ACC112 (cell line): ENCODE data around the gene KCNAB2.

Experiments used
- H2AFZ ChIP-seq: fragments of 200-600 bp; sonication (generic); one replicate; pipeline ENCODE4 v1.6.0; 2017; ENCODE audit warnings: antibody characterized with exemption, low read length; ENCODE audit not compliant: unreplicated experiment
- H3K27ac ChIP-seq: fragments of 200-600 bp; sonication (generic); 2 replicates; pipeline ENCODE4 v1.5.1; 2014; ENCODE audit warnings: low read depth, mild to moderate bottlenecking, antibody characterized with exemption, low read length, moderate library complexity
- H3K27me3 ChIP-seq: fragments of 200-600 bp; sonication (generic); 2 replicates; pipeline ENCODE4 v1.6.1; 2014; ENCODE audit warnings: mild to moderate bottlenecking, antibody characterized with exemption, low read length, moderate library complexity, mixed read lengths; ENCODE audit not compliant: insufficient read depth
- H3K36me3 ChIP-seq: fragments of 200-600 bp; sonication (generic); 2 replicates; pipeline ENCODE4 v1.6.1; 2016; ENCODE audit warnings: mild to moderate bottlenecking, antibody characterized with exemption, low read length, moderate library complexity, mixed read lengths; ENCODE audit not compliant: insufficient read depth
- H3K4me1 ChIP-seq: fragments of 200-600 bp; sonication (generic); one replicate; pipeline ENCODE4 v1.6.1; 2016; ENCODE audit warnings: low read length, mixed read lengths; ENCODE audit not compliant: insufficient read depth, unreplicated experiment, control insufficient read depth
- H3K4me3 ChIP-seq: fragments of 200-600 bp; sonication (generic); 2 replicates; pipeline ENCODE4 v1.5.1; 2014; ENCODE audit warnings: mild to moderate bottlenecking, low read depth, low read length
- H3K79me2 ChIP-seq: fragments of 200-600 bp; sonication (generic); one replicate; pipeline ENCODE4 v1.6.0; 2016; ENCODE audit warnings: low read length; ENCODE audit not compliant: control insufficient read depth, unreplicated experiment, insufficient read depth

KCNAB2 gene

GRCh38 chr1:6045561-6045960 is at the start of gene KCNAB2:
Gene KCNAB2 (plus strand): TSS chr1:6045888. CDS start chr1:6051537, 5,649 bp downstream.
- H3K79me2 ChIP-seq, result no peaks in the 10 kb centered on the region
- H3K27me3 ChIP-seq, result no peaks in the 10 kb centered on the region
- no peaks in the 10 kb centered on the region for H3K4me1 ChIP-seq
- no peak within 1 kb of the TSS for H3K4me3 ChIP-seq
- no peak within 1 kb of the TSS for H2AFZ ChIP-seq
- no peaks in the 10 kb centered on the region for H3K36me3 ChIP-seq
- H3K27ac ChIP-seq, result no peak within 1 kb of the TSS

- H2AFZ ChIP-seq, result no peak overlapping the region
- H3K27me3 ChIP-seq, result no peaks in the 10 kb centered on the region
- no peaks in the 10 kb centered on the region for H3K36me3 ChIP-seq
- no peak overlapping the region for H3K27ac ChIP-seq
- H3K4me3 ChIP-seq, result no peak overlapping the region
- peaks cover 6% of the 10 kb centered on the region for H3K4me1 ChIP-seq
- peaks cover 6% of the 10 kb centered on the region for H3K79me2 ChIP-seq
These were observed 48.9 kb upstream of the KCNAB2 start for GRCh38 chr1:5996641-5997270.

- no peak overlapping the region for H3K4me3 ChIP-seq
- H3K79me2 ChIP-seq, result peaks cover 6% of the 10 kb centered on the region
- no peak overlapping the region for H2AFZ ChIP-seq
- H3K4me1 ChIP-seq, result peaks cover 6% of the 10 kb centered on the region
- no peak overlapping the region for H3K27ac ChIP-seq
- H3K27me3 ChIP-seq, result no peaks in the 10 kb centered on the region
- H3K36me3 ChIP-seq, result no peaks in the 10 kb centered on the region
These were observed 48.4 kb upstream of the KCNAB2 start for GRCh38 chr1:5997316-5997715.

- Histone ChIP-seq H3K27me3 (no peaks in the 10 kb centered on the region), H3K4me3 (no peak overlapping the region), H3K36me3 (no peaks in the 10 kb centered on the region), H3K79me2 (peaks cover 3% of the 10 kb centered on the region), H2AFZ (no peak overlapping the region), H3K27ac (no peak overlapping the region), H3K4me1 (peaks cover 6% of the 10 kb centered on the region)
These were observed 47.4 kb upstream of the KCNAB2 start for GRCh38 chr1:5998051-5998905.

GRCh38 chr1:5998906-5999301 is 46.8 kb upstream of the KCNAB2 start:
- Histone ChIP-seq H3K4me1 (no peaks in the 10 kb centered on the region), H2AFZ (no peak overlapping the region), H3K36me3 (no peaks in the 10 kb centered on the region), H3K4me3 (no peak overlapping the region), H3K27me3 (no peaks in the 10 kb centered on the region), H3K79me2 (no peaks in the 10 kb centered on the region), H3K27ac (no peak overlapping the region)

GRCh38 chr1:5999711-6000443 is 45.8 kb upstream of the KCNAB2 start:
- no peaks in the 10 kb centered on the region for H3K4me1 ChIP-seq
- no peak overlapping the region for H3K27ac ChIP-seq
- H3K4me3 ChIP-seq, result no peak overlapping the region
- H3K36me3 ChIP-seq, result no peaks in the 10 kb centered on the region
- H3K79me2 ChIP-seq, result no peaks in the 10 kb centered on the region
- no peaks in the 10 kb centered on the region for H3K27me3 ChIP-seq
- no peak overlapping the region for H2AFZ ChIP-seq

- Histone ChIP-seq H3K27ac (no peak overlapping the region), H3K27me3 (no peaks in the 10 kb centered on the region), H3K4me1 (no peaks in the 10 kb centered on the region), H3K4me3 (no peak overlapping the region), H3K36me3 (no peaks in the 10 kb centered on the region), H2AFZ (no peak overlapping the region), H3K79me2 (no peaks in the 10 kb centered on the region)
These were observed 45.0 kb upstream of the KCNAB2 start for GRCh38 chr1:6000444-6001288.

- Histone ChIP-seq H3K79me2 (no peaks in the 10 kb centered on the region), H3K4me3 (no peak overlapping the region), H3K36me3 (no peaks in the 10 kb centered on the region)
These were observed 43.6 kb upstream of the KCNAB2 start for GRCh38 chr1:6001992-6002576.

GRCh38 chr1:6002714-6003501 is 42.8 kb upstream of the KCNAB2 start:
- no peaks in the 10 kb centered on the region for H3K27me3 ChIP-seq
- no peak overlapping the region for H3K27ac ChIP-seq
- H3K79me2 ChIP-seq, result no peaks in the 10 kb centered on the region
- H3K4me3 ChIP-seq, result no peak overlapping the region
- H2AFZ ChIP-seq, result no peak overlapping the region
- H3K36me3 ChIP-seq, result no peaks in the 10 kb centered on the region
- H3K4me1 ChIP-seq, result no peaks in the 10 kb centered on the region

More at GRCh38 chr1:6001992-6002576, 43.6 kb upstream of the KCNAB2 start:
- no peaks in the 10 kb centered on the region for H3K4me1 ChIP-seq
- no peaks in the 10 kb centered on the region for H3K27me3 ChIP-seq
- no peak overlapping the region for H3K27ac ChIP-seq
- no peak overlapping the region for H2AFZ ChIP-seq
